ENCODE data around the gene PUSL1.
A peak's percentile ranks its signal among the peaks of the same experiment; 100 is the strongest.

PUSL1 gene

DNA sequence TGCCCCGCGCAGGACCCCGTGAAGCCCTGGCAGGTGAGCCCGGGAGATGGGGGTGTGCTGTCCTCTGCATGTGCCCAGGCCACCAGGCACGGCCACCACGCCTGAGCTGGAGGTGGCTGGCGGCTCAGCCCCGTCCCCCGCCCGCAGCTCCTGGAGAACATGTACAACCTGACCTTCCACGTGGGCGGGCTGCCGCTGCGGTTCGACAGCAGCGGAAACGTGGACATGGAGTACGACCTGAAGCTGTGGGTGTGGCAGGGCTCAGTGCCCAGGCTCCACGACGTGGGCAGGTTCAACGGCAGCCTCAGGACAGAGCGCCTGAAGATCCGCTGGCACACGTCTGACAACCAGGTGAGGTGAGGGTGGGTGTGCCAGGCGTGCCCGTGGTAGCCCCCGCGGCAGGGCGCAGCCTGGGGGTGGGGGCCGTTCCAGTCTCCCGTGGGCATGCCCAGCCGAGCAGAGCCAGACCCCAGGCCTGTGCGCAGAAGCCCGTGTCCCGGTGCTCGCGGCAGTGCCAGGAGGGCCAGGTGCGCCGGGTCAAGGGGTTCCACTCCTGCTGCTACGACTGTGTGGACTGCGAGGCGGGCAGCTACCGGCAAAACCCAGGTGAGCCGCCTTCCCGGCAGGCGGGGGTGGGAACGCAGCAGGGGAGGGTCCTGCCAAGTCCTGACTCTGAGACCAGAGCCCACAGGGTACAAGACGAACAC is 24.5 kb downstream of the PUSL1 start:
- TF ChIP-seq POLR2A (IDR thresholded peaks at IDR 0.05; ENCODE audit: low read length) (no peak), GATA1 (IDR thresholded peaks at IDR 0.05; ENCODE audit: low read depth, low read length) (no peak)
- no peak for DNase-seq

- no peak for DNase-seq
- TF ChIP-seq POLR2A (IDR thresholded peaks at IDR 0.05; ENCODE audit: low read length), result no peak
- no peak for TF ChIP-seq GATA1 (IDR thresholded peaks at IDR 0.05; ENCODE audit: low read depth, low read length)
Measured at GRCh38 chr1:1333551-1334241, 25.3 kb downstream of the PUSL1 start.

DNA sequence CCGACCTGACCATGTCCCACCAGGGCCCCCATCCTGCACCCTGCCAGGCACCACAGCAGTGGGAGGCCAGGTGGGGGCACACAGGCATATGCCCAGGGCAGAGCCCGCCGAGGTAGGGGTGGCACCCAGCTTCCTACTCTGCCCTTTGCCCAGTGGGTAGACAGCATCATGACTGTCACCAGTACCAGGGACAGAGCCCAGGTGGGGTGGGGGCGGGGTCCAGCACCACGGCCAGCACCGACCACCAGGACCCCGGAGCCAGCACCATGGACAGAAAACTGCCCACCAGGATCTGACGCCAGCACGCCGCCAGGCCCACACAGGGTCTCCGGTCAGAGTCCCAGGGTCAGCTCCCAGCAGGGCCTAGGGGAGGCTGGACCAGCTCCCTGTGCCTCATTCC is 26.4 kb downstream of the PUSL1 start:
- no peak for DNase-seq
- TF ChIP-seq POLR2A (IDR thresholded peaks at IDR 0.05; ENCODE audit: low read length), result no peak
- no peak for TF ChIP-seq GATA1 (IDR thresholded peaks at IDR 0.05; ENCODE audit: low read depth, low read length)

- no peak for TF ChIP-seq GATA1 (IDR thresholded peaks at IDR 0.05; ENCODE audit: low read depth, low read length)
- no peak for TF ChIP-seq POLR2A (IDR thresholded peaks at IDR 0.05; ENCODE audit: low read length)
Measured at GRCh38 chr1:1335283-1335682, 26.9 kb downstream of the PUSL1 start.

GRCh38 chr1:1335792-1336248 is 27.4 kb downstream of the PUSL1 start:
- no peak for TF ChIP-seq GATA1 (IDR thresholded peaks at IDR 0.05; ENCODE audit: low read depth, low read length)
- TF ChIP-seq POLR2A (IDR thresholded peaks at IDR 0.05; ENCODE audit: low read length), result no peak
- DNase-seq, result no peak

More at GRCh38 chr1:1335283-1335682, 26.9 kb downstream of the PUSL1 start:
- DNase-seq, result no peak

DNA sequence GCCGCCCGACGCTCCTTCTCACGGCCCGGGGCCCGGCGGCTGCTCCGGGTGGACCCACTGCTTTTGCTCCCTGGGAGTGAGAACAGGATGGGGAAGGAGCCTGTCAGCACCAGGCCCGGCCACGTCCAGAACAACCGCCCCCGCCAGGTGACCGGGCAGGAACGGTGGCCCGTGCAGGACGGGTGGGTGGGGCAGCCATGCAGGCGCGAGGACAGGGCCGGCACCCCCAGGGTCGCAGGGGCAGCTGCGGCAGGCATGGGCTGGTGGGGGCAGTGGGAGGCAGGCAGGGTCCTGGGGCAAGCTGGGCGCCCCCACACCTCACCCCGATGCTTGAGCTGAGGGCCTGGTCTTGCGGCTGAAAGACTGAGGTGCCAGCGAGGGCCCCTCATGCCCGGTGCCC is 28.0 kb downstream of the PUSL1 start:
- no peak for DNase-seq
- TF ChIP-seq GATA1 (IDR thresholded peaks at IDR 0.05; ENCODE audit: low read depth, low read length), result no peak
- no peak for TF ChIP-seq POLR2A (IDR thresholded peaks at IDR 0.05; ENCODE audit: low read length)

GRCh38 chr1:1336931-1337792 is 28.8 kb downstream of the PUSL1 start:
- no peak for TF ChIP-seq POLR2A (IDR thresholded peaks at IDR 0.05; ENCODE audit: low read length)
- no peak for TF ChIP-seq GATA1 (IDR thresholded peaks at IDR 0.05; ENCODE audit: low read depth, low read length)
- DNase-seq, result no peak

DNA sequence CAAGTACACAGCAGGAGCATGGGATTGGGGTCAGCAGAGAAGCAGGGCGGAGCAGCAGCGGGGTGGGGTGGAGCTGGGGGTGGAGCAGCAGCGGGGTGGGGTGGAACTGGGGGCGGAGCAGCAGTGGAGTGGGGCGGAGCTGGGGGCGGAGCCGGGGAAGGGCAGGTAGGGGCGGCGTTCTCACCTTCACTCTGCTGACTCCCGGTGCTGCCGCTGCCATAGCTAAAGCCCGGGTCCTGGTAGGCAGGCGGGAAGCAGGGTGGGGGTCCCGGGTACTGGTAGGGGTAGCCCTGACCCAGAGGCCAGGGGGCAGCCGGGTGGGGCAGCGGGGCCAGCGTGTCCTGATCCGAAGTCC is 29.4 kb downstream of the PUSL1 start:
- no peak for TF ChIP-seq POLR2A (IDR thresholded peaks at IDR 0.05; ENCODE audit: low read length)
- no peak for TF ChIP-seq GATA1 (IDR thresholded peaks at IDR 0.05; ENCODE audit: low read depth, low read length)
- DNase-seq, result peak in 1 of 2 experiments; percentile 29

DNA sequence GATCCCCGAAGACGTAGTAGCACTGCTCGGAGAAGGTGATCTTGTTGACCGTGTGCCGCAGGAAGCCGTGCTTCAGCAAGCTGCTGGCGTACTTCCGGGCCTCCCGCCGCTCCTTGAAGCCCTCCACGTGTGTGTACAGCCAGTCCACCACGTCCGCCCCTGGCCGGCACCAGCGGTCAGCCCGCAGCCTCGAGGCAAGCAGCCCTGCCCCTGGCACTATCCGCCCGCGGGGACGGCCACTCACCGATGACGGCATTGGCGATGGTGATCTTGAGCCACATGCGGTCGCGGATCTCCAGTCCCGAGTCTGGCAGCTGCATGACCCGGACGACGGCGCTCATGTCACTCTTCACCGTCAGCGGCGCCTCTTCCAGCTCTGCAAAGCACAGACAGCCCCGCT is 29.9 kb downstream of the PUSL1 start:
- TF ChIP-seq GATA1 (IDR thresholded peaks at IDR 0.05; ENCODE audit: low read depth, low read length) (no peak), POLR2A (IDR thresholded peaks at IDR 0.05; ENCODE audit: low read length) (no peak)
- no peak for DNase-seq

GRCh38 chr1:1340185-1340584 is 31.8 kb downstream of the PUSL1 start:
- TF ChIP-seq POLR2A (IDR thresholded peaks at IDR 0.05; ENCODE audit: low read length), result no peak
- TF ChIP-seq GATA1 (IDR thresholded peaks at IDR 0.05; ENCODE audit: low read depth, low read length), result no peak
- DNase-seq, result no peak

DNA sequence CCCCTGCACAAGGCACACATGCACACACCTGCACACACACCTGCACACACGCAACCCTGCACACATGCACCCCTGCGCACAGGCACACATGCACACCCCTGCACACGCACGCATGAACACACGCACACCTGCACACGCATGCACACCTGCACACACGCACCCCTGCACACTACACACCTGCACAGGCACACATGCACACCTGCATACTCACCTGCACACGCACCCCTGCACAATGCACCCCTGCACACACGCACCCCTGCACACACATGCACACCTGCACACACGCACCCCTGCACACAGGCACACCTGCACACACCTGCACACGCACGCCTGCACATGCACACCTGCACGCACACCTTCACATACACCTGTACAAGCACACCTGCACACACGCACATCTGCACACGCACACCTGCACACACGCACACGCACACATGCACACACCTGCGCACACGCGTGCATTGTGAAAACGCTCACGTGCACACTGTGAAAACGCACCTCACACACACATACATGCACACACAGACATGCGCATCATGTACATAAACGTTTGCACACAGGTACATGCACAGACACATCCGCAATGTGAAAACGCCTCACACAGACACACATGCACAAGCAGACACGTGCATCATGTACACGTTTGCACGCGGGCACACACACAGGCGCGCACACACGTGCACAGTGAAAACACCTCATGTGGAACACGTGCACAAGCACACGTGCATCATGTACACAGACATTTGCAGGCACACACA is 32.6 kb downstream of the PUSL1 start:
- no peak for DNase-seq
- no peak for TF ChIP-seq POLR2A (IDR thresholded peaks at IDR 0.05; ENCODE audit: low read length)
- TF ChIP-seq GATA1 (IDR thresholded peaks at IDR 0.05; ENCODE audit: low read depth, low read length), result no peak

GRCh38 chr1:1341549-1342021 is 33.2 kb downstream of the PUSL1 start:
- DNase-seq, result no peak
- TF ChIP-seq POLR2A (IDR thresholded peaks at IDR 0.05; ENCODE audit: low read length), result no peak
- no peak for TF ChIP-seq GATA1 (IDR thresholded peaks at IDR 0.05; ENCODE audit: low read depth, low read length)

- DNase-seq, result no peak
- no peak for TF ChIP-seq GATA1 (IDR thresholded peaks at IDR 0.05; ENCODE audit: low read depth, low read length)
- TF ChIP-seq POLR2A (IDR thresholded peaks at IDR 0.05; ENCODE audit: low read length), result no peak
Measured at GRCh38 chr1:1342061-1342562, 33.7 kb downstream of the PUSL1 start.

Measured in erythroblast (primary cell).